Stimulated activated naive CD8-positive, alpha-beta T cell treated with anti-CD3 and anti-CD28 coated beads, Interleukin-15, Interleukin-2, amounts not matched to agents 100 U/mL and 50 U/mL, for 24 hours (primary cell): ENCODE results near the gene DDX20.

Experiments
- ATAC-seq: fragments of 150-1000 bp; cut with Tn5 transposase; one replicate; pipeline ENCODE4 v1.10.0; 2021
- DNase-seq: peaks from one replicate; pipeline ENCODE4 v3.0.0; 2021

Gene DDX20

GRCh38 chr1:111747947-111748346 lies 7.8 kb upstream of the DDX20 start:
- no peak for ATAC-seq
- no peak for DNase-seq

GRCh38 chr1:111749628-111750027 lies 6.1 kb upstream of the DDX20 start:
- no peak for ATAC-seq
- no peak for DNase-seq

GRCh38 chr1:111750856-111751255 lies 4.8 kb upstream of the DDX20 start:
- DNase-seq (no peak), ATAC-seq (no peak)

- ATAC-seq (no peak), DNase-seq (no peak)
Observed at GRCh38 chr1:111751906-111752575, 3.7 kb upstream of the DDX20 start.

GRCh38 chr1:111754984-111755330 lies 744 bp upstream of the DDX20 start:
- DNase-seq (peak; percentile 49), ATAC-seq (no peak)

- ATAC-seq (peak; percentile 12), DNase-seq (no peak)
Observed at GRCh38 chr1:111756124-111756513, 418 bp downstream of the DDX20 start.

- DNase-seq = no peak
- ATAC-seq = no peak
Observed at GRCh38 chr1:111758373-111758772, 2.7 kb downstream of the DDX20 start.

GRCh38 chr1:111761717-111762116 lies 6.0 kb downstream of the DDX20 start:
- no peak for ATAC-seq
- no peak for DNase-seq

GRCh38 chr1:111762332-111762731 lies 6.6 kb downstream of the DDX20 start:
- no peak for ATAC-seq
- DNase-seq = no peak

GRCh38 chr1:111768023-111768422 lies 12.3 kb downstream of the DDX20 start:
- DNase-seq (no peak), ATAC-seq (no peak)

- DNase-seq (no peak), ATAC-seq (peak; percentile 36)
Observed at GRCh38 chr1:111768625-111769024, 12.9 kb downstream of the DDX20 start.

- DNase-seq (peak; percentile 24), ATAC-seq (no peak)
Observed at GRCh38 chr1:111769517-111770146, 13.9 kb downstream of the DDX20 start.

GRCh38 chr1:111770916-111771315 lies 15.2 kb downstream of the DDX20 start:
- ATAC-seq (no peak), DNase-seq (no peak)

- DNase-seq (no peak), ATAC-seq (no peak)
Observed at GRCh38 chr1:111775966-111776365, 20.3 kb downstream of the DDX20 start.

- no peak for ATAC-seq
- no peak for DNase-seq
Observed at GRCh38 chr1:111776391-111776790, 20.7 kb downstream of the DDX20 start.

- no peak for DNase-seq
- ATAC-seq = no peak
Observed at GRCh38 chr1:111776861-111777260, 21.2 kb downstream of the DDX20 start.

- no peak for ATAC-seq
- DNase-seq = no peak
Observed at GRCh38 chr1:111777301-111777700, 21.6 kb downstream of the DDX20 start.

- no peak for DNase-seq
- ATAC-seq = no peak
Observed at GRCh38 chr1:111778066-111778465, 22.4 kb downstream of the DDX20 start.

- ATAC-seq (no peak), DNase-seq (no peak)
Observed at GRCh38 chr1:111778541-111779051, 22.9 kb downstream of the DDX20 start.

GRCh38 chr1:111779546-111779945 lies 23.8 kb downstream of the DDX20 start:
- DNase-seq = no peak
- no peak for ATAC-seq

GRCh38 chr1:111784273-111784901 lies 28.7 kb downstream of the DDX20 start:
- DNase-seq (no peak), ATAC-seq (no peak)

GRCh38 chr1:111786669-111787207 lies 31.0 kb downstream of the DDX20 start:
- ATAC-seq (no peak), DNase-seq (no peak)

GRCh38 chr1:111789142-111789541 lies 33.4 kb downstream of the DDX20 start:
- ATAC-seq (no peak), DNase-seq (no peak)
